Endothelial cell of umbilical vein (primary cell): ENCODE measurements around the gene MRTFA. TPM values are rescaled to one million over a fixed set of nuclear protein-coding genes. Genes with fewer than 3 reads are reported as not detected.
"Not testable (repeated sequence)": the region's sequence is repeated elsewhere in the genome, so short reads cannot be mapped to it uniquely, and the experiment has no call there.

Experiments used
- BruUV-seq: library from RNA; stranded (reverse); fragments of 400-500 nt; replicated peaks from 2 replicates; lab custom pipeline; 2021; lab: Mats Ljungman, UMichigan
- CTCF ChIA-PET: fragments of 300-600, 350-600 bp; sonication (Branson Sonifier 250); formaldehyde crosslinking; loops from one replicate; lab custom pipeline; 2021; ENCODE audit warnings: antibody characterized with exemption, inconsistent platforms; lab: Charles Lee
- POLR2A ChIA-PET: fragments of 300-600, 350-600 bp; sonication (Branson Sonifier 250); formaldehyde crosslinking; loops from one replicate; lab custom pipeline; 2021; ENCODE audit warnings: antibody characterized with exemption, inconsistent platforms; lab: Charles Lee
- DNase-seq: peaks from one replicate; pipeline ENCODE4 v3.0.0-alpha.2; 2011; ENCODE audit warnings: low read depth, low spot score
- FAIRE-seq: peaks from 2 replicates; lab custom pipeline; 2011; peaks lifted over from hg19 to GRCh38; lab: Jason Lieb, UNC
- H2AFZ ChIP-seq: 2 replicates; pipeline ENCODE4 v1.6.0; 2012; ENCODE audit warnings: low read depth, low read length, control low read depth, inconsistent platforms
- H3K27ac ChIP-seq: 2 replicates; pipeline ENCODE4 v1.5.1; 2011; ENCODE audit warnings: low read depth, mild to moderate bottlenecking, control low read depth, low read length, moderate library complexity; ENCODE audit not compliant: insufficient read depth
- H3K27me3 ChIP-seq, 2 experiments: 2 replicates each; pipeline versions ENCODE4 v1.6.0 to v1.6.1; 2011; ENCODE audit warnings: low read length in 2 of 2, mixed read lengths in 1 of 2; ENCODE audit not compliant: control insufficient read depth in 2 of 2, insufficient read depth in 2 of 2
- H3K36me3 ChIP-seq, 2 experiments: 2 replicates in 1 of 2; 3 replicates in 1 of 2; pipeline ENCODE4 v1.5.1; 2011; ENCODE audit warnings: low read length in 2 of 2, mild to moderate bottlenecking in 1 of 2, moderate library complexity in 1 of 2; ENCODE audit not compliant: control insufficient read depth in 2 of 2, insufficient read depth in 2 of 2; ENCODE audit errors: extremely low read depth in 1 of 2
- H3K4me1 ChIP-seq: 3 replicates; pipeline ENCODE4 v1.5.1; 2011; ENCODE audit warnings: mild to moderate bottlenecking, low read length; ENCODE audit not compliant: control insufficient read depth, insufficient read depth; ENCODE audit errors: extremely low read depth
- H3K4me2 ChIP-seq: 2 replicates; pipeline ENCODE4 v1.6.1; 2011; ENCODE audit warnings: low read length, control low read depth, mixed read lengths; ENCODE audit not compliant: insufficient read depth
- H3K4me3 ChIP-seq, 3 experiments: fragments of 200-600 bp in 1 of 3; sonication (generic), shearing (Covaris generic) in 1 of 3; replicated peaks in 1 of 3; 2 replicates each; pipeline ENCODE4 v1.5.1; 2011 to 2016; ENCODE audit warnings: control low read depth in 3 of 3, low read length in 3 of 3, mild to moderate bottlenecking in 2 of 3, inconsistent platforms in 1 of 3, low read depth in 1 of 3, moderate library complexity in 1 of 3; ENCODE audit not compliant: insufficient read depth in 1 of 3
- H3K79me2 ChIP-seq: 2 replicates; pipeline ENCODE4 v1.6.0; 2012; ENCODE audit warnings: low read length, inconsistent platforms; ENCODE audit not compliant: control insufficient read depth, insufficient read depth
- H3K9ac ChIP-seq: replicated peaks from 2 replicates; pipeline ENCODE3; 2011; ENCODE audit warnings: low read length, control low read depth; ENCODE audit not compliant: insufficient read depth; ENCODE audit errors: extremely low read depth
- H3K9me1 ChIP-seq: replicated peaks from 3 replicates; pipeline ENCODE4 v1.6.0; 2011; ENCODE audit warnings: mild to moderate bottlenecking, low read length; ENCODE audit not compliant: control insufficient read depth, insufficient read depth; ENCODE audit errors: extremely low read depth
- H3K9me3 ChIP-seq: replicated peaks from 2 replicates; pipeline ENCODE4 v1.5.1; 2012; ENCODE audit warnings: low read length, inconsistent platforms; ENCODE audit not compliant: control insufficient read depth, insufficient read depth
- H4K20me1 ChIP-seq: replicated peaks from 2 replicates; pipeline ENCODE3; 2011; ENCODE audit warnings: mild to moderate bottlenecking, low read length; ENCODE audit not compliant: control insufficient read depth, insufficient read depth; ENCODE audit errors: extremely low read depth
- EZH2 ChIP-seq: IDR thresholded peaks from 2 replicates; pipeline ENCODE4 v1.6.1; 2012; ENCODE audit warnings: borderline replicate concordance, low read depth, mild to moderate bottlenecking, moderate library complexity, low read length, inconsistent platforms; ENCODE audit not compliant: severe bottlenecking
- FOS ChIP-seq: IDR thresholded peaks from 2 replicates; pipeline ENCODE4 v1.6.1; 2011; ENCODE audit warnings: mild to moderate bottlenecking, low read length, moderate library complexity, borderline replicate concordance; ENCODE audit not compliant: insufficient read depth
- GATA2 ChIP-seq: IDR thresholded peaks from 2 replicates; pipeline ENCODE4 v1.7.0; 2011; ENCODE audit warnings: low read depth, mild to moderate bottlenecking, moderate library complexity, mixed read lengths, low read length; ENCODE audit not compliant: insufficient read length, insufficient read depth
- JUN ChIP-seq: IDR thresholded peaks from 2 replicates; pipeline ENCODE4 v1.6.1; 2011; ENCODE audit warnings: borderline replicate concordance, low read depth; ENCODE audit not compliant: insufficient read length, insufficient read depth
- MYC ChIP-seq: IDR thresholded peaks from one replicate; pipeline ENCODE4 v1.6.1; 2011; ENCODE audit warnings: mild to moderate bottlenecking, low read depth, low read length
- POLR2A ChIP-seq: IDR thresholded peaks from 2 replicates; pipeline ENCODE4 v1.6.1; 2012; ENCODE audit warnings: low read depth, mild to moderate bottlenecking, control low read depth, low read length
- POLR2AphosphoS5 ChIP-seq: IDR thresholded peaks from 2 replicates; pipeline ENCODE4 v1.6.1; 2012; ENCODE audit warnings: low read depth, mild to moderate bottlenecking, control low read depth, low read length, moderate library complexity; ENCODE audit not compliant: insufficient read depth
- dilution Hi-C: fragments of 300-500 bp; cut with MboI; formaldehyde crosslinking; loops from one replicate; pipeline ENCODE4 v1.15.0; 2019; ENCODE audit warnings: low sequenced_read_pairs; ENCODE audit not compliant: extremely low pct_ligation_motif_present
- intact Hi-C: fragments of 100-400 bp; cut with micrococcal nuclease; formaldehyde crosslinking; loops from one replicate; pipeline ENCODE4 v1.10.0; 2022
- polyA plus RNA-seq, 4 experiments: library from polyadenylated mRNA; depleted of rRNA in 3 of 4; stranded (reverse) in 3 of 4; unstranded in 1 of 4; fragments of >200 nt; gene quantifications; 2 replicates each; pipeline versions ENCODE4 v1.2.1 to v1.2.3, GENCODE V29; 2011 to 2012; ENCODE audit warnings: missing spikeins in 1 of 4
- total RNA-seq: library from RNA; stranded (reverse); gene quantifications from 2 replicates; pipeline ENCODE4 v1.2.3, GENCODE V29; 2021
- TF ChIP-seq, protein P1 (sequence below): IDR thresholded peaks from 2 replicates; pipeline ENCODE4 v1.6.1; 2011; ENCODE audit not compliant: insufficient read depth, insufficient read length
- TF ChIP-seq, protein P2 (sequence below), 2 donors: IDR thresholded peaks; 1 replicate in 1 of 2; 2 replicates in 1 of 2; pipeline ENCODE4 v1.5.1; 2011; ENCODE audit warnings: low read length in 2 of 2, mild to moderate bottlenecking in 2 of 2, moderate library complexity in 2 of 2, control low read depth in 1 of 2, inconsistent platforms in 1 of 2, low read depth in 1 of 2; ENCODE audit not compliant: insufficient read depth in 1 of 2; ENCODE audit errors: extremely low read depth in 1 of 2

Gene MRTFA
- total and polyA plus RNA-seq, 2 donors (not counting 3 experiments of a cell fraction or from before 2014, with no cell fraction given) = 13.6 to 44.1 TPM

DNA sequence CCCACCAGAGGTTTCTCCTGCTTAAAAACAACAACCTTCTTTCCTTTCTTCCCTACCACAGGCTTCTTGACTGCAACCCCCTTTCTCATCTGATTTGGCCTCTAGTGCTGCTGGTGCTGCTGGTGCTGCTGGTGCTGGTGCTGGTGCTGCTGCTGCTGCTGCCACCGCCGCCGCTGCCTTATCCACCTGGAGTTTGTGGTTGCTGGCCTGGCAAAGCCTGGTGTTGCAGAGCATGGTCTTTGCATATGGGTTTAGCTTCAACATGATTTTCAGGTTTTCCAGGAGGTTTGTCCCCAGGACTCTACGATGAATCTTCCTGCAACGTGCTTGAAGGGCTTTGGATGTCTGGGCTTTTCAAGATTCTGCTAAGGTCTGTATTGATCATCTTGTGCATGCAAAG lies 49.7 kb downstream of the MRTFA start:
- no peaks in the 10 kb centered on the region for H3K36me3 ChIP-seq
- TF ChIP-seq, protein P1, sequence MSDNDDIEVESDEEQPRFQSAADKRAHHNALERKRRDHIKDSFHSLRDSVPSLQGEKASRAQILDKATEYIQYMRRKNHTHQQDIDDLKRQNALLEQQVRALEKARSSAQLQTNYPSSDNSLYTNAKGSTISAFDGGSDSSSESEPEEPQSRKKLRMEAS = no peak
- no peak overlapping the region for H3K9ac ChIP-seq
- intact Hi-C loops (no loop called here), dilution Hi-C loops (no loop called here)
- ChIA-PET CTCF (interaction anchor here (0.9 to 1.1 kb wide), 2 partner anchors 15 to 18 kb away, joined by 3 to 4 read pairs; no protein-coding TSS in a partner anchor), POLR2A (no interaction called here)
- H3K9me3 ChIP-seq = no peaks in the 10 kb centered on the region
- DNase-seq = no peak
- BruUV-seq = no TSS peak
- no peaks in the 10 kb centered on the region for H3K4me1 ChIP-seq
- H2AFZ ChIP-seq = no peak overlapping the region
- peaks cover 5% of the 10 kb centered on the region for H4K20me1 ChIP-seq
- peaks cover 19% of the 10 kb centered on the region for H3K79me2 ChIP-seq
- H3K9me1 ChIP-seq = no peaks in the 10 kb centered on the region
- no peak overlapping the region for H3K27ac ChIP-seq
- H3K4me2 ChIP-seq = no peak overlapping the region
- H3K4me3 ChIP-seq = no peak overlapping the region
- H3K27me3 ChIP-seq = no peaks in the 10 kb centered on the region
- no peak for FAIRE-seq

DNA sequence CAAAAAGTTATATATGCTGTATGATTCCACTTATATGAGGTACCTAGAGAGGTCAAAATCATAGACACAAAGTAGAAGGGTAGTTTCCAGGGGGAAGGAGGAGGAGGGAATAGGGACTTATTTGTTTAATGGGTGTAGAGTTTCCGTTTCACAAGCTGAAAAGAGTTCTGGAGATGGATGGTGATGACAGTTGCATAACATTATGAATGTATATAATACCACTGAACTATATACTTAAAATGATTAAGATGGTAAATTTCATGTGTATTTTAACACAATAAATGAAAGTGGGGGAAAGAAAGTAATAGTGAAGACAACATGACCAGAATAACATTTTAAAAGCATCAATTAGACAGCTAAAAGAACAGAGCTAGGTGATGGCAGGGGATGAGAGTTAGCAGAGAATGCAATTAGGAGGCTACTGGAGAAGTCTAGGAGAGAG lies 51.2 kb downstream of the MRTFA start:
- TF ChIP-seq POLR2AphosphoS5 = no peak
- no peak for TF ChIP-seq JUN
- no peak for TF ChIP-seq EZH2
- TF ChIP-seq, protein P2, sequence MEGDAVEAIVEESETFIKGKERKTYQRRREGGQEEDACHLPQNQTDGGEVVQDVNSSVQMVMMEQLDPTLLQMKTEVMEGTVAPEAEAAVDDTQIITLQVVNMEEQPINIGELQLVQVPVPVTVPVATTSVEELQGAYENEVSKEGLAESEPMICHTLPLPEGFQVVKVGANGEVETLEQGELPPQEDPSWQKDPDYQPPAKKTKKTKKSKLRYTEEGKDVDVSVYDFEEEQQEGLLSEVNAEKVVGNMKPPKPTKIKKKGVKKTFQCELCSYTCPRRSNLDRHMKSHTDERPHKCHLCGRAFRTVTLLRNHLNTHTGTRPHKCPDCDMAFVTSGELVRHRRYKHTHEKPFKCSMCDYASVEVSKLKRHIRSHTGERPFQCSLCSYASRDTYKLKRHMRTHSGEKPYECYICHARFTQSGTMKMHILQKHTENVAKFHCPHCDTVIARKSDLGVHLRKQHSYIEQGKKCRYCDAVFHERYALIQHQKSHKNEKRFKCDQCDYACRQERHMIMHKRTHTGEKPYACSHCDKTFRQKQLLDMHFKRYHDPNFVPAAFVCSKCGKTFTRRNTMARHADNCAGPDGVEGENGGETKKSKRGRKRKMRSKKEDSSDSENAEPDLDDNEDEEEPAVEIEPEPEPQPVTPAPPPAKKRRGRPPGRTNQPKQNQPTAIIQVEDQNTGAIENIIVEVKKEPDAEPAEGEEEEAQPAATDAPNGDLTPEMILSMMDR (IDR thresholded peaks at IDR 0.05; ENCODE audit: extremely low read depth in 1 of 2, insufficient read depth in 1 of 2, low read depth in 1 of 2, low read length in 2 of 2) = no peak
- no peak for TF ChIP-seq POLR2A
- no peak for TF ChIP-seq GATA2
- no peak for TF ChIP-seq FOS
- TF ChIP-seq MYC = no peak
- TF ChIP-seq, protein P1 = no peak
- Histone ChIP-seq H3K4me2 (no peak overlapping the region), H3K36me3 (no peaks in the 10 kb centered on the region), H3K4me1 (no peaks in the 10 kb centered on the region), H3K9me1 (no peaks in the 10 kb centered on the region), H3K27me3 (no peaks in the 10 kb centered on the region), H2AFZ (no peak overlapping the region), H3K9ac (no peak overlapping the region), H4K20me1 (peaks cover 5% of the 10 kb centered on the region), H3K79me2 (peaks cover 19% of the 10 kb centered on the region), H3K27ac (no peak overlapping the region), H3K9me3 (no peaks in the 10 kb centered on the region), H3K4me3 (no peak overlapping the region)
- ChIA-PET CTCF (no interaction called here), POLR2A (no interaction called here)
- intact Hi-C loops = no loop called here
- DNase-seq (no peak), FAIRE-seq (no peak)
- dilution Hi-C loops = no loop called here
- BruUV-seq = no TSS peak

DNA sequence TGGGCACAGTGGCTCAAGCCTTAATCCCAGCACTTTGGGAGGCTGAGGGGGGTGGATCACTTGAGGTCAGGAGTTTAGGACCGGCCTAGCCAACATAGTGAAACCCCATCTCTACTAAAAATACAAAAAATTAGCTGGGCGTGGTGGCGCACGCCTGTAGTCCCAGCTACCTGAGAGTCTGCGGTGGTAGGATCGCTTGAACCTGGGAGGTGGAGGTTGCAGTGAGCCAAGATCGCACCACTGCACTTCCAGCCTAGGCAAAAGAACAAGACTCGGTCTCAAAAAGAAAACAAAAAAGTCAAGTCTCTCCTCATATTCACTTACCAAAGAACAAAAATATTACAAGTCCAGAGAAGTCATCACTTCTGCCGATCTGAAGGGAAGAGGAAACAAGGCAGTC lies 51.8 kb downstream of the MRTFA start:
- H3K4me3 ChIP-seq, H3K27me3 ChIP-seq, H3K36me3 ChIP-seq, H3K9ac ChIP-seq, H2AFZ ChIP-seq, H3K9me1 ChIP-seq, CTCF ChIA-PET, H4K20me1 ChIP-seq, DNase-seq, POLR2A ChIA-PET, intact Hi-C loops, dilution Hi-C loops, H3K4me1 ChIP-seq, FAIRE-seq, H3K4me2 ChIP-seq, H3K9me3 ChIP-seq, H3K27ac ChIP-seq, BruUV-seq: not testable (repeated sequence)
- peaks cover 19% of the 10 kb centered on the region for H3K79me2 ChIP-seq
